ENCODE data around the gene ADAMTS6.

Gene ADAMTS6

DNA sequence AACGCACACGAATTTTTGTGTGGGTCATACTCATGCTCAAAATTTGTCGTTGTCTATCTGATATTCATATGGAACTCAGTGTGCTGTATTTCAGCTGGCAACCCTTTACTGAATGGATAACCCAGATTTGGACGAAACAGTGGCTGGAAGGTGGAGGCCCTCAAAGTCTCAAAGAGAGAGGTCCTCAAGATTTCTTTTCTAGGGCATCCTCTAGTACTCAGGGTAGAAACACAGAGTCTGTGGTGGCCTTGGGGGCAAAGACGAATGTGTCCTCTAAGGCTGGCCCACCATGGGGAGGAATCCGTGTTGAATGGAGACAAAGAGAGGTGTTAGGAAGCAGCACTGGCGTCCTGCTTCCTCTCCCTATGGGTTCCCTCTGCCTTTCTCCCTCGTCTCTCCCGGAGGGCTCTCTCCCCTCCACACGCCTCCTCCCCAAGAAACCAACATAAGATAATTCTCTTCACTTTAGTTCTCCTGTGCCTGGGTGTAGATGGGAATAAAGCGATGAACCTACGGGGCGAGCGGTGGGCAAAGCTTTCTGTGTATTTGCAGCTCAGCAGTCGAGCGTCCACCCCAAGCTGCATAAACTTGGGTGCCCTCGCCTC lies 379.2 kb downstream of the ADAMTS6 start:
- H3K36me3 ChIP-seq (ENCODE audit: insufficient read depth, low read length) = no peaks in the 10 kb centered on the region
- H3K27ac ChIP-seq (ENCODE audit: low read depth, low read length) = no peak overlapping the region
- H3K9ac ChIP-seq (ENCODE audit: low read depth, low read length) = peak overlapping the region; percentile 69; the same call in 1 of the 2 replicates
- 67% methylated on average over 17 of the region's 17 CpGs for WGBS
- peaks cover 16% of the 10 kb centered on the region for H3K4me1 ChIP-seq (ENCODE audit: insufficient read depth, low read length)
- H3K4me3 ChIP-seq (ENCODE audit: low read length) = peak overlapping the region; percentile 42
- H3K27me3 ChIP-seq (ENCODE audit: insufficient read depth, low read length) = no peaks in the 10 kb centered on the region
- H3K9me3 ChIP-seq (ENCODE audit: insufficient read depth, low read depth, low read length) = no peaks in the 10 kb centered on the region

DNA sequence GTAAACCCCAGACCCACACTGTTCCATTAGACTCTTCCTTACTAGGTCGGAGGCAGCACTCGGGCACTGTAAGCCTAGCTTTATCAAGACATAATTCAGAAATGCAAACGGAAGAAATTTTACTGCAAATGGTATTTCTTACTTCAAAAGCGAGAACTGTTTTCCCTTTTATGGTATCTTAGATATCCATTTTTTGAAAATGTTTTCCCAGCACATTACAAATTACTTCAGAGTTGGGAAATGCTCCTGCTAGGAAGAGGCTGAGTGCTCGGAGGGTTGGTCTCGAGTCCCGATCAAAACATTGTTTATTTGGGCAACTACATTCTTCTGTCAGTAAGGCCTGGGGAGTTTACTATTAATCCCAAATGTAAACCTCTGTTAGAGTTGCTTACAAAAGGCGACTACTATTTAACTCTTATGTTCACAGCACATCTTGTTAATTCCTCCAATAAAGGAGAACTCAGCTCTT lies 380.1 kb downstream of the ADAMTS6 start:
- H3K4me3 ChIP-seq (ENCODE audit: low read length) = no peak overlapping the region
- no peaks in the 10 kb centered on the region for H3K9me3 ChIP-seq (ENCODE audit: insufficient read depth, low read depth, low read length)
- H3K9ac ChIP-seq (ENCODE audit: low read depth, low read length) = no peak overlapping the region
- WGBS = 94% methylated on average over 7 of the region's 8 CpGs
- H3K4me1 ChIP-seq (ENCODE audit: insufficient read depth, low read length) = peaks cover 16% of the 10 kb centered on the region
- no peak overlapping the region for H3K27ac ChIP-seq (ENCODE audit: low read depth, low read length)
- H3K36me3 ChIP-seq (ENCODE audit: insufficient read depth, low read length) = no peaks in the 10 kb centered on the region
- no peaks in the 10 kb centered on the region for H3K27me3 ChIP-seq (ENCODE audit: insufficient read depth, low read length)

DNA sequence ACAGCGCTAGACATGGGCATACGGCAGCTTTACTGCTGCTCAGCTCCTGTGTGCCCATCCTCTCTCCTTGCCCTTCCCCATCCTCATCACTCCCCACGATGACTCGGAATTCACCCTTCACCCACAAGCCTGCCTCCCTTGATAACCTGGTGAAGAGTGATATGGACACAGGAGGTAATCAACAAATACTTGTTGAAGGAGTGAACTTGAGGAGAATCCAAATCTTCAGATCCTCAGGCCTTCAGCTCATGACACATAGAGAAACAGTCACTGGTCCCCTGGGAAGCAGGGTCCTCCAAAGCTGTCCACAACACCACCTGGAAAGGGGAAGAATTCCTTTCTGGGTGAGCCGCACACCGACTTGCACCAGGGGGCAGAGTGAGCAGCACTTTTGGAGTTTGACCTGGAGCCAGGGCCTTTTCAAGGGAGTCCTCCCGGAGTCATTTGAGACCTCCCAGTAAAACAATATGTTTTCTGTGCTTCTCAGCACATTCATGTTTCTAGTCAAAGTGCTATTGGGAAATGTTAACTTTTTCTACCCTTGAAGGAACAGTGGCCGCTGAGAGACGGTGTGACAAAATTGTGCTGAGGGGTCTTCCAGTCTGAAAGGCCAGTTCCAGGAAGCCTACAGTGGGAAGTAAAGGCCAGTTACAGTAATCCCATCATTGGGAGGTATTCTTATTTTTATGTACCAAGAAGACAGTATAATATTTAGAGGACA lies 380.6 kb downstream of the ADAMTS6 start:
- Histone ChIP-seq H3K4me3 (ENCODE audit: low read length) (no peak overlapping the region), H3K27ac (ENCODE audit: low read depth, low read length) (no peak overlapping the region), H3K9me3 (ENCODE audit: insufficient read depth, low read depth, low read length) (no peaks in the 10 kb centered on the region), H3K36me3 (ENCODE audit: insufficient read depth, low read length) (no peaks in the 10 kb centered on the region), H3K9ac (ENCODE audit: low read depth, low read length) (no peak overlapping the region), H3K4me1 (ENCODE audit: insufficient read depth, low read length) (peaks cover 16% of the 10 kb centered on the region), H3K27me3 (ENCODE audit: insufficient read depth, low read length) (no peaks in the 10 kb centered on the region)
- 61% methylated on average over 7 of the region's 9 CpGs for WGBS

All from HUES64 (cell line).